ENCODE measurements around the gene POU4F1.

POU4F1 gene

GRCh38 chr13:78607409-78608251, 4.3 kb upstream of the POU4F1 start:
- no peak for FAIRE-seq
- no peak for DNase-seq (ENCODE audit: low spot score)

GRCh38 chr13:78606471-78607408, 3.4 kb upstream of the POU4F1 start:
- FAIRE-seq (no peak), DNase-seq (ENCODE audit: low spot score) (no peak)

- FAIRE-seq (no peak), DNase-seq (ENCODE audit: low spot score) (no peak)
Measured at GRCh38 chr13:78604782-78605611, 1.6 kb upstream of the POU4F1 start.

GRCh38 chr13:78602561-78603239, 652 bp downstream of the POU4F1 start:
- no peak for FAIRE-seq
- DNase-seq (ENCODE audit: low spot score) = no peak

GRCh38 chr13:78601874-78602560, 1.3 kb downstream of the POU4F1 start:
- FAIRE-seq (no peak), DNase-seq (ENCODE audit: low spot score) (no peak)

GRCh38 chr13:78601124-78601873, 2.1 kb downstream of the POU4F1 start:
- DNase-seq (ENCODE audit: low spot score) = no peak
- FAIRE-seq = no peak

- no peak for FAIRE-seq
- DNase-seq (ENCODE audit: low spot score) = no peak
Measured at GRCh38 chr13:78600280-78600883, 3.0 kb downstream of the POU4F1 start.

DNA sequence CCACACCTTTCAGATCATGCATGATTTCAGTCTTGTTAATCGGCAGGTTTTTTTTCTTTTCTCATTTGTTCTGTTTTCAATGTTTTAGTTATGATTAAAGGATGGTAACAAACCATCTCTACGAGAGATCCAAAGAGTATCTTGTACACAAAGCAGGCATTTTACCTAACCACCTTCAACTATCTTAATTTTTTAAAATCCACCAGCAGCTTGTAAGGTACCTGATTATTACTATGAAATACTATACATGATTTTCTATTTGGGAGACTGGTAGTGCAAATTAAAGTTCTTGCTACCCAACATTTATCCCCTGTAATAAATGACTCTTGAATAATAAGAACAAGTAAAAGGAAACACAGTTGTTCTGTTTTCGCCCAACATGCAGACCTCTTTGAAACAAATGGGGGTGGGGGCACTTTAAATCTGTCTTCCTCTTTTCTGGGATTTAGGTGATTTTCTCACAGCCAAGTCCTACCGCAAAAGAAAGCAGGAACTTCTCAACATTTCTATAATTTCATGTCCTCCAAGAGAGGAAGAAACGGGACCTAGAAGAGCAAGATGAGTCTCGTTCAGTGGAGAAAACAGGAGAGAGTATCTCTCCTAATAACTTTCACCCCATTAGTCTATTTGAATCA, 3.6 kb downstream of the POU4F1 start:
- DNase-seq (ENCODE audit: low spot score) = no peak
- FAIRE-seq = no peak

DNA sequence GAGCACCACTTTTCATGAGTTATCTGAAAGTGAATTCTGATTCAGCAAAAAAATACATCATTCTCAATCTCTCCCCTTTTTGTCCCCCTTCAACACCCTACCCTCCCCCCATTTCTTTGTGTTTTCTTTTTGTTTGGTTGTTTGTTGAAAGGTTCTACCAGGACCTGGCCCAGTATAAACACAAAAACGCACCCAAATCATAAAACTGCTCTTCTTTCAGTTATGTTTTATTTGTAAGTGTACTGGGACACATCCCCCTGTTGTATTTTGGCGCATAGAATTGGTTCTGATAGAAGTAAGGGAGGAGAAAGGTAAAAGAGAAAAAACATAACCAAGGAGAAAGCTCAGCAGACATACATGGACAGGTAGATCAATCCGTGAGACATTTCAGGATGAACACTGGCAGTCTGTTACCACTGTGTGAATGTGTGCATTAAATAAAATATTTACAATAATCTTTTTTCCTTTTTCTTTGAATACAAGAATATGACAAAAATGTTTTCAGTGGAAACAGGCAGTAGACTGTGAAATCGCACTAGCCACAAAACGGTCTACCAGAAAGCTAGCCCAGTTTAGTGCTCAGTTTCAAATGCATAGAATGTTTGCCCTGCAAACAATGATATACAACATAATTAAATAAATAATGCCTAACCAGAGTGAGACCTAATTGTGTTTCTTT, 4.2 kb downstream of the POU4F1 start:
- DNase-seq (ENCODE audit: low spot score) (no peak), FAIRE-seq (no peak)

DNA sequence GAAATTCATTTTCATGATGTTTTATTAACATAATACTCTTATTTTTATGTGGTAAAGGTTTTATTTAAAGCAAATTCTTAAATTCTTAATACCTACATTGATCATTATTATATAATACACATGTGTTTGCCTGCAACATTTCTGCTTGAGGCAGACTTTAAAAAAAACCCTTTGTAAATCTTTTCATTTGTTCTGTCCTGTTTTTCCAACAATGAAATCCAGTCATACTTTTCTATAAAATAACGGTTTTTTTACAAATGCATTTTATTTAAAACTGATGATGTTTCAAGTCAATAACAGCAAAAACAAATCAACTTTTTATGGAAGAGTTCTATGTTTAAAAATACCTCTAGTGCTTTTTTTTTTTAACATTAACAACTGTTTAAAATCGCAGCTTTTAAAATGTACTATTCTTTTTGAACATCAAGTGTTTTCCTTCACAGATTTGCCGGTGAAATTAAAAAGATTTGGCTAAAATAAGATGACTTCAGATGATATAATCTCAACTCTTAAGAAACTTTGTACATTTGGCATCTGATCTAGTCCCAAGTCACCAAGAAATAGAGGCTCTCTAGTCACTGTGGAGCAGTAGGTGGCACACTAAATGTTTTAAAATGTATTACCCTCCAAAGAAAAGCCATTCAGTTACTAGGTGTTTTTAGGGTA, 5.1 kb downstream of the POU4F1 start:
- DNase-seq (ENCODE audit: low spot score) = no peak
- no peak for FAIRE-seq

DNA sequence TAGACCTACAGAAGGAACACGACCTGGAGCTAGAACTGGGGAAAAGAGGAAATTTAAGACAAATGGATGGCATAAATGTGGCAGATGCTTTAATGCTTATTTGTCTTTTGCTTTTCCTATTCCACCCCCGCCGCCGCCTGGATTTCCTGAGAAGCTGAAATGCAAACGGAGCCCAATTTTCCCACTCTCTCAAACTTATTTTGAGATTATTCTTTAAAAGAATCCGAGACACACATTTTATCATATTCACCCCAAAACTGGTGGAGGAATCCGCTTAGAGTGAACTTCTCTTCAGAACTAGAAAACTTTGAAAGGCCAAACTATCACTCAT, 5.8 kb downstream of the POU4F1 start:
- DNase-seq (ENCODE audit: low spot score) = no peak

DNA sequence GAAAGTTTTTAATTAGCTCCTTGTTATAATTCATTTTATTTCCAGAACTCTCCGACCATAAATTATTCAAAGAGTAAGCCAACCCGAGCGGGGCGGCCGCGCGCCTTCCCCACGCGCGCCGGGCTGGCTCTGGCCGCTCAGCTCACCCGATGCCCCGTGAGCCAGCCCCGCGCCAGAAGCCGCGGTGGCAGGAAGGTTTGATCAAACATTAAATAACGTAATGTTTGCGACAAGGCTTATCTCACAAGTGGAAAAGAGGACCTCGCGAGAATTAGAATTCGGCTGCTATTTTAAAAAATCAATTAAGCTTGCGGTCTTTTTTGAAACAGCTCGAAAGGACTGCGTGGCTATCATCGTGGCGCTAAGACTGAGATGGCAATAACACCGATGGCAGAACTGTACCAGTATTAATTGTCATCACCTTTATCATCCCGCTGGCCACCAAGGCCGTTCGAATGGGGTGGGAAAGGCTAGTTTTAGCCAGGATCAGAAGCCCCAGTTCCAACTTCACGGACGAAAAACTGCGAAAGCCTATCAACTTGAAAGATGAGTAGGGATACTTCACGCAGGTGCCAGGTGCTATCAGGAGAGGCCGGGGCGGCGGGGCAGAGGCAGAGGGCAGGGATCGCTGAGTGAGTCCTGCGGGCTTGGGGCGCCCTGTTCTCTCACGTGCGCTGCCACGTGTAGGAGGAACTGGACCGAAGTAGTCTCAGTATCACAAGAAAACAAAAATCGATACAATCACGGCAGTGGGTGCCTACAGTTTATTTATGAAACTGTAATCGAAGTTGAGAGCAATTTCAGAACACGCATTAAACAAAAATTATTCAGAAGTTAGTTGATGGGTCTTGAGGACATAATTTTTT, 6.4 kb downstream of the POU4F1 start:
- DNase-seq (ENCODE audit: low spot score) (no peak), FAIRE-seq (no peak)

More for the DNA sequence above, 5.8 kb downstream of the POU4F1 start:
- no peak for FAIRE-seq

DNA sequence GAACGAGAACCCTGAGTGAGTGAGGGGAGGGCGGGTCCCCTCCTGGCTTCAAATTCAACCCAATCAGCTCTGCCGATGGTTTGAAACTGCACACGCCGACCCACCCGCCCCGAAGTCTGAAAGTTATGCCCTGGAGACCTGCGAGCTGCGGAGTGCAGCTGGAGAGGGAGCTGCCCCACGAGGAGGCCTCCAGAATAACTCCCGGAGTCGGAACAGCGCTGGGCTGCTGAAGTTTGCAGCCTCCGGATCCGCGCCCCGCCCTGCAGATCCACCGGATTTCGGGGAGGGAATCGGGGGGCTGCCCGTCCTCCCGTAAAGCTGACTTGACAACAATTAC, 7.0 kb downstream of the POU4F1 start:
- no peak for FAIRE-seq
- no peak for DNase-seq (ENCODE audit: low spot score)

DNA sequence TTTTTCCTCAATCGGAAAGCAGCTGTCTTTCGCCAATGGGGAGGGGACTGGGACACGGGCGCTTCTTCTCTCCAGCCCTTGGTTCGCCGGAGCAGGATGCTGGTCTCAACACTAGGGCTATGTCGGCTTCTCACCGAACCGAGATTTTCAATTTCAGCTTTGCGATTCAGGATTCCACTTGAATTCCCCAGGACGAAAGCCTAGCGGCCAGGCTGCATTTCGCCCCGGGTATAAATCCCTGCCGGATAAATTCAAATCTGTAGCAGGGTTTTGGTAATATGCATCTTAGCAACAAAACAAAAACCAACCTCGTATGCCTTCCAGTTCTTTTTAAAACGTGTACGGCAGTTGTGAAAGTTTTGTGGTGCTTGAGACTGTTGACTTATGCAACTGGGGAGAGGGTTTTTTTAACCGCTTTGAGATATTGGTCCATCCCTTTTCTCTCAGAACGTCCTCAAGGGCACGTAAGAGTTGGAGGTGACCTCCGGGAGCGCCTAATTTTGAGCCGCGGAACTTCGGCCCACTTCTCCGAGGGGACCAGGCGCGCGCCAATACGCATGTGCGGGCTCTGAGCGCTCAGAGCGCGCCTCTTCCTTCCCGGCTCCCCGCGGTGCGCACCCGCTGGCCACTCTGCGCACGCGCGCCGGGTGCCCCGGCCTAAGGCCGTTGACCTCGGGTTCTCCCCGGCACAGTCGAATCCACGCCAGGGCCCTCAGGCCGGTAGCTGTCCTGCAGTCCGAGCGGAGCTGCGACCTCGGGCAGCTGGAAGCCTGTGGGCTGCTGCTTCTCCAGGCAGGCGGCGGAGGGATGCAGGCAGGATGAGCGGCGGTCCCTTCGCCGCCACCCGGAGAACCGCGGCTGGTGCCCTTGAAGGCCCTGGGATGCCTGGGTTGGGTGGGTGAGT, 7.6 kb downstream of the POU4F1 start:
- DNase-seq (ENCODE audit: low spot score) (no peak), FAIRE-seq (no peak)

DNA sequence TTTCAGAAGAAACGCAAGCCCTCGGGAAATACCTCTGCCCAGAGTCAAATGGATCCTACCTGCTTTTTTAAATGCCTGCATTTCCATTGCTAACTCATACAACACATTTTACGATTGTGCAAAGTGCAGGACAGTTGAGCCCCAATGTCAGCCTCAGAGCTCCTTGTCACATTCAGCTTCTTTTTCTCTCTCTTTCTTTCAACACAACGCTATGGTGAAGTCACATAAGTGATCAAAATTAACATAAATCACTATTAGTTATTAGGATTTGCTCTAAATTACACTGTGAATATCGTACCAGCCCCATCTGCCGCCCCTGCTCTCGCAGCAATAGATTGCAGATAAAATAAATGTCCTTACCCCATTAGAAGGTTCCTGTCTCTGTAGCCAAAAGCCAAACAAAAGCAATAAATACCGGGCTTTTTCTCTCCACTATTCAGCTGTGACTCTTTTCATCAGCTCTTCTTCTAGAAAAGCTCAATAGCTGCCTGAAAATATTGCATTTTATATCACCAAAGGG, 8.8 kb downstream of the POU4F1 start:
- FAIRE-seq (no peak), DNase-seq (ENCODE audit: low spot score) (no peak)
